ENCODE results near the gene OTUD6A.

OTUD6A gene, protein sequence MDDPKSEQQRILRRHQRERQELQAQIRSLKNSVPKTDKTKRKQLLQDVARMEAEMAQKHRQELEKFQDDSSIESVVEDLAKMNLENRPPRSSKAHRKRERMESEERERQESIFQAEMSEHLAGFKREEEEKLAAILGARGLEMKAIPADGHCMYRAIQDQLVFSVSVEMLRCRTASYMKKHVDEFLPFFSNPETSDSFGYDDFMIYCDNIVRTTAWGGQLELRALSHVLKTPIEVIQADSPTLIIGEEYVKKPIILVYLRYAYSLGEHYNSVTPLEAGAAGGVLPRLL

DNA sequence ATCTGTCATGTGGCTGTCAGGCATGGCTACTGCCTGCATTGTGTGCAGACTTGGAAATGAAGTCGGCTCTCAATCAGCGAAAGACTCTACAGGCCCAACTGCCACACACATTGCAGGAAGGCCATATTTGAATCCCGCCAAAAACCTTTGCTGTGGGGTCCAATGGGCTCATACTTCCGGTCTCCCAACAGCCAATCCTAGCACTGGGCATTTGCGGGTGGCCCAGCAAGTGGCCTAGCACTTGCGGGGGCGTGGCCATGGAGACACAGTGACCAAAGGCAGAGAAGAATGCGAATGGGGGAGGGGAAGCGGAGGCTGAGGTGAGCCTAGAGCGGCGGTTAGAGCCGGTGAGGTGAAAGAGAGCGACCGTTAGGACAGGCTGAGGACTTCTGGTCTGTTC is at the start of gene OTUD6A:
Gene OTUD6A (plus strand): TSS at position 382 of the 400 bp plus-strand sequence. CDS start 68 bp downstream, outside the sequence.
- H3K4me3 ChIP-seq (ENCODE audit: low read depth, low read length): no peak within 1 kb of the TSS

DNA sequence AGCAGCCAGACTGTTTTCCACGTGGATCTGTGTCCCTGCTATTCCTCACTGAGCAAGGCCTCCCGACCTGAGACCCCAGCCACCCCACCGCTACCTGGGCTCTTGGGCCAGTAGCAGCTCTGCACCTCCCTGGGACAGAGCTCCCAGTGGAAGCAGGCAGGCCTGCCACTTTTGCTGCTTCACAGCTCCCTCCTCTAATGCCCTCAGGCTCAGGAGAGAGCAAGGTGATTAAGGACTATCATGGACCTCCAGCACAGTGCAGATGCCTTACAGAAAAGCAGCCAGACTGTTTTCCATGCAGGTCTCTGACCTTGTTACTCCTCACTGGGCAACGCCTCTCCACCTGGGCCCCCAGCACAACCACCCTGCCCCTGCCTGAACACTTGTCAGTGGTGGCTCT is 49.5 kb upstream of the OTUD6A start:
- no peak overlapping the region for H3K4me3 ChIP-seq (ENCODE audit: low read depth, low read length)

DNA sequence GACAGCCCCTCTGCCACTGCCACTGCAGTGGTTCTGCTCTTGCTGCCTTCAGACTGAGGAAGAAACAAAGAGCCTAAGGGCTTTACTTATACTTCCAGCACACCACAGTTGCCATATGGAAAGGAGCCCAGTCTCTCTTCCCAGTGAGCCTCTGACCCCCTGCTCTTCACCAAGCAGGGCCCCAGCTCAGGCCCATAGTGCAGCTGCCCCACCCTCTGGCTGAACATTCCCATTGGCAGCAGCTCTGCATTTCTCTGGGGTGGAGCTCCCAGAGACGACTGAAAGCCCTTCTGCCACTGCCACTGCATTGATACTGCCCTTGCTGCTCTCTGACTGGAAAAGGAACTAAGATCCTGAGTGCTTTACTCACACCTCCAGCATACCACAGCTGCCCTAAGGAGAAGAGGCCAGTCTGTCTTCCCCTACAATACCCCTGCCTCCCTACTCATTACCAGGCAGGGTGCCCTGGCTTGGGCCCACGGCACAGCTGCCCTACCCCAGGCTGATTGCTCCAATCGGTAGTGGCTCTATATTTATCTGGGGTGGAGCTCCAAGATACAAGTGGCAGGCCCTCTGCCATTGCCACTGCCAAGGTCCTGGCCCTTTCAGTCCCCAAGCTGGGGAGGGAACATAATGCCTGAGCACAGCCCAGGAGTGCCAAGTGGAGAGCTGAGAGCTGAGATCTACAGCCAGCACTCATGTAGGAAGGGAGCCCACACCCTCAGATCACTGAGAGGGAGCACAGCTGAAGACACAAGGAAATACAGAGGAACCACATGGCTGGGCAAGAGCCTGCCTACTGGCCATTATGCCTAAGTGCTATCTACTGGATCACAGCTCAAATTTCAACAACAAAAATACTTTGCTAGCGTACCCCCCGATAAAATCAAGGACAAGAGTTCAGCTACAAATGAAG is 48.5 kb upstream of the OTUD6A start:
- no peak overlapping the region for H3K4me3 ChIP-seq (ENCODE audit: low read depth, low read length)

DNA sequence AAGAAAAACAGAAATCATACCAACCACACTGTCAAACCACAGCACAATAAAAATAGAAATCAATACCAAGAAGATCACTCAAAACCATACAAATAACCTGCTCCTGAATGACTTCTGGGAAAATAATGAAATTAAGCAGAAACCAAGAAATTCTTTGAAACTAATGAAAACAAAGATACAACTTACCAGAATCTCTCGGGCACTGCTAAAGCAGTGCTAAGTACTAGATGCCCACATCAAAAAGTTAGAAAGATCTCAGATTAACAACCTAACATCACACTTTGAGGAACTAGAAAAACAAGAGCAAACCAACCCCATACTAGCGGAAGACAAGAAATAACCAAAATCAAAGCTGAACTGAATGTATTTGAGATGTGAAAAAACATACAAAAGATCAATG is 45.7 kb upstream of the OTUD6A start:
- no peak overlapping the region for H3K4me3 ChIP-seq (ENCODE audit: low read depth, low read length)

DNA sequence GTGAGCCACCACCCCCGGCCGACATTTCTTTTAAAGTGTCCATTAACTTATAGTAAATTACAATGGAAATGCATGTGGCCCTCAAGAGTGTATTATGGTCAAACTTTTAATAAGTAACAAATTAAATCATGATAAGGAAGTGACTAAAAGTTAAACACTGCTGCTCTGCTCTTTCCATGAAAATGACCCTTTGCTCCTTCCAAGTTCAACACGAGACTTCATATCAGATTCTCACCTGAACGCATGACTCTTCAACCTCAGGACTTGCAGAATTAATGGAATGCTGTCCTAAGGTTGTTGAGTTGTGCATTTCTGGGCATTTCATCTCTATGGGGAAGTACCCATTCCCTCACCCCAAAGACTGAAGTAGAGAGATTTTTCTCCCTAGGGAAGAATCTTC is 39.6 kb upstream of the OTUD6A start:
- no peak overlapping the region for H3K4me3 ChIP-seq (ENCODE audit: low read depth, low read length)

DNA sequence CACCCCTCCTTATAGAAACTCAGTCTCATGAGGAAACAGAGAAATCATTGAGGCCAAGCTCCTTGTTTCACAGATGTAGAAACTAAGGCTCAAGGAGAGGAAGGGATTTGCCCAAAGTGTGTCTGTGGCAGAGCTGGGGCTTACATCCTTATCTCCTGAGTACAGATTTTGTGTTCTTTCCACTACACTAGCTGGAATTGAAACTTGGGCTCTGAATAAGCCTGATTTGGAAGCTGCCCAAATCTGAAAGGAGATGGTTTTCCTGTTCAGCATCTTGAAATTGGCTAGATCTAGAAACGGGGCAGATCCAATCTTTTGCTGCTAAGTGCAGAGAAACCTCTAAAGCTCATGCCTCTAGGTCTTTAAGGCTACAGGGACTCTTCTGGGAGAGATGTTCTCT is 36.8 kb upstream of the OTUD6A start:
- H3K4me3 ChIP-seq (ENCODE audit: low read depth, low read length): no peak overlapping the region

DNA sequence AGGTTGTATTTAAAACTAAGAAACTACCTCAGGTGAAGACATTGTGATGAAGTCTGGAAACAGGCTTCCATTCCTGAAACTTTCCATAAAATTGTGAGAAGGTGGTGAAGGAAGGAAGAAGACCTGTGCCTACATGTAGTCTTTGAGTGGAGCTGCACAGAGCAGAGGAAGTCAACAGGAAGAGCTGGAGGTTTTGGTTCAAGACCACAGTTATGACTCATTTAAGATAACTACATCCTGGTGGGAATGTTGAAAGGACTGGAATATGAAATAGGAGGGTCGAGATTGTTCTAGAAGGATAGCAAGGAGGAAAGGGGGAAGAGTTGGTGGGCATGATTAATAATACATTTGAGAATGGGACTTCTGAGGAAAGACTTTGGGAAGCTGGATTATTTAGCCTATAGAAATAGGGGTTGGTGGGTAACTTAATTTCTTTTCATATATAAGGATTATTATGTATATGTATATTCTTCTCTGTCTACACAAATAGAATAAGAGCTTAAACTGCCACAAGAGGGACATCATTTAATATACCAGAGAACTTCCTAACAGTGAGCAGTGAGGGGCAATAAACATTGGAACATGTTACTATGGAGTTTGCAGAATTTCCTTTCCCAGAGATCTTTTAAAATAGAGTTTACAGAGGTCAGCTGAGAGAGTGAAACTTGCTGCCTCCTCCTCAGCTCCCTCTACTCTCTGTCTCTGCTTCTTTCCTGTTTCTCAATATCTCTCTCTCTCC is 36.0 kb upstream of the OTUD6A start:
- no peak overlapping the region for H3K4me3 ChIP-seq (ENCODE audit: low read depth, low read length)

DNA sequence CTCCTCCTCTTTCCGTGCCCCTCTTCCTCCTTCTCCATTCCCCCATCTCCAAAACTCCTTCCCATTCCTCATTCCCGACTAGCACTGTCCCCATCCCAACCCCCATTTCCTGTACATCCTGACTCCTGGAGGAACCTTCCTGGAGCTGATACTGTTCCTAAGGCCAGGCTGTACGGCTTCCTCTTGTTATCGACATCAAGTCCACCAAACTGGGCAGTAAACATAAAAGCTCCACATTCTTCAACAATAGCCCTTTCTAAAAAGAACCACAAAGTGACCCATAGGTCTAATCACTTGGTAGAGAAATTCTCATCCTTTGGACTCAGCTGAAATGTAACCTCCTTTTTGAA is 35.4 kb upstream of the OTUD6A start:
- H3K4me3 ChIP-seq (ENCODE audit: low read depth, low read length): no peak overlapping the region

DNA sequence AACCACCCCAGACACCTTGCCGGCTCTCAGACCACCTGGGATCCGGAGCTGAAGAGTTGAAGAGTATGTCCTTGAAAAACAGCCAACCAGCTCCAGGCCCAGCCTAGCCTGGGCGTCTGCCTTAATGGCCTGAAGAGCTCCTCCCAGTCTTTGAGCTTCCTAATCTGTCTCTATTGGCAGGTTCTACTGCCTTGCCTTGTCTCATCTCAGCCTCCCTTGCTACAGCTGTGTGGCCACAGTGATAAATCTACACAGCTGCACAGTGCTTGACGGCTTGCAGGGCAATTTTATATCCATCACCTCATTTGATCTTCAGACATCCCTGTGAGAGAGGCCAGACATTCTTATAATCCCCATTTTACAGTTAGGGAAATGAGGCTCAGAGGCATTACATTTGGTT is 32.4 kb upstream of the OTUD6A start:
- no peak overlapping the region for H3K4me3 ChIP-seq (ENCODE audit: low read depth, low read length)

DNA sequence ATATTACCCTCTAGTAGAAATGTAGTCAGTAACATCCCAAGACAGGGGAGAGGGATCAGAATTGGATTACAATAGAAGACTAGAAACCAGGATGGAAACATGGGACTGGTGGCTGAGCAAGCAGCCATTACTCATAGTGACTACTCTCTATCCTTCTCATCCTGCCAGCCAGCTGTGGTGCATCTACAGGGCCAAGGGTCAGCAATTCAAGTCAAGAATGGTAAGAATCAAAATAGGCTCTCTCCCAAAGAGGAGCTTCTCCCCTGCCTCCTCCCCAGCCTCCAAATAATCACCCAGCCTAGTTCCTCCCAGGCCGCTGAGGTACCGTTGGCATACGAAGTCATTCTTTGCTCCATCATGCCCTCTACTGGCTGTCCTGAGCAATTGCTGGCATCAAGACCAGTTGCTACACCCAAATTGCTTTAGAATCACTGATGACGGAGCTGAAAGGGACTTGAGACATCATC is 31.9 kb upstream of the OTUD6A start:
- H3K4me3 ChIP-seq (ENCODE audit: low read depth, low read length): no peak overlapping the region

DNA sequence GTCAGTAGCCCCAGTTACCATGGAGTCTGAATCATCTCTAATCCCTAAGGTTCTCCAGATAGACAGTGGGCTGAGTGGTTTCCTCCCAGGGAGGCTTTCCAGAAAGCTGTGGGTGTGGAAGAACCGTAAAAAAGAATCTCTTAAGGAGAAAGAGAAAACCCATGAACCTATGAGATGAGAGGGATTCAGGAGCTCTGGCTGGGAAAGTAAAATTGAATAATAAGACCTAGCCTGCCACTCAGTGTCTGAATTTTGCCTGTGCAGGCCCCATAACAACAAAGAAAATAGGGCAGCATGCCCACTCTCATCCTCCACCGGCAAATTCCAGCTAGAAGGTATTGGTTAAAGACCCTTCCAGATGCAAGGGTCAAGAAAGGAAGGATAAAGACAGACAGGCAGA is 29.5 kb upstream of the OTUD6A start:
- no peak overlapping the region for H3K4me3 ChIP-seq (ENCODE audit: low read depth, low read length)

DNA sequence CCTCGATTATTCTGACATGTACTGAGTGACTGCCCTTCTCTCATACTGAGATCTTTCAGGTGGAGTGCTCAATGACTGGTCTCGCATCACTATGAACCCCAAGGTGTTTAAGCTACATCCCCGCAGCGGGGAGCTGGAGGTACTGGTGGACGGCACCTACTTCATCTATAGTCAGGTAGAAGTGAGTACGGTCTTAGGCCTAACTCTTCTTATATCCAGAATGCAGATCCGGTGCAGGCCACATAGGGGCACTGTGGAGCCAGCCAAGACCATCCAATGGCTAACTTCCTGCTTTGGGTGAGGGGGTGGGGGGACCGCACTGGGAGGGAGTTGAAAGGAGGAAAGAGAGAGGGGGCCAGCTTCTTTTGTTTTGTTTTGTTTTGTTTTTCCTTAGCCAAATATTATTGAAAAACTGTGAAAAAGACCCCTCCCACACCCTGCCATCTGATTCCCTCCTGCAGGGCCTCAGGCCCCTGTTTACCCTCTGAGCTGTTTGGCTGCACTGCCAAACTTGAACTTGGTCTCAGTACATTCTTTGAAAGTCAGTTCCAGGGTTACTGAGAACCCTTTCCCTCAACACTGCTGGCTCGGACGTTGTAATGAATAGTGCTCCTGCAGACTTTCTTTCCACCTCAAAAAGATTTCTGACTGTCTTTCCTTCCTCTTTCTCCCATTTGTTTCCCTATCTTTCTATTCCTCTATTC is 28.8 kb upstream of the OTUD6A start:
- no peak overlapping the region for H3K4me3 ChIP-seq (ENCODE audit: low read depth, low read length)

DNA sequence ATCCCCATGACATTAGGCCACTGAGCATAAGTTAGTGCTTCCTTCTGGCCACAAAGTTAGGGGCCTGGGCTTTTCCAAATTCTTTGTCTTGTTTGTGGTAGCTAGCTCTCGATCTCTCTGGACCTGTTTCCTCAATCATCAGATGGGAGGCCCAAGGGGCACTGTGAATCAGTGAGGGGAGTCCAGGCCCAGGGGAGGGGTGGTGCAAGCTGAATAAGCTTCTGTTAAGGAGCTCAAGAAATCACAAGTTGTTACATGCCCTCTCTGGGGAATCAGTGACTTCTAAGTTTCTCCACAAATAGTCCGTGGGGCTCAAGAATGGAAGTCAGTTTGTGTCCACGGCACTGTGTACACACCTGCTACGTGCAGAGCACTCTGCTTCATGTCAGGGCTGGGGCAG is 27.6 kb upstream of the OTUD6A start:
- no peak overlapping the region for H3K4me3 ChIP-seq (ENCODE audit: low read depth, low read length)

DNA sequence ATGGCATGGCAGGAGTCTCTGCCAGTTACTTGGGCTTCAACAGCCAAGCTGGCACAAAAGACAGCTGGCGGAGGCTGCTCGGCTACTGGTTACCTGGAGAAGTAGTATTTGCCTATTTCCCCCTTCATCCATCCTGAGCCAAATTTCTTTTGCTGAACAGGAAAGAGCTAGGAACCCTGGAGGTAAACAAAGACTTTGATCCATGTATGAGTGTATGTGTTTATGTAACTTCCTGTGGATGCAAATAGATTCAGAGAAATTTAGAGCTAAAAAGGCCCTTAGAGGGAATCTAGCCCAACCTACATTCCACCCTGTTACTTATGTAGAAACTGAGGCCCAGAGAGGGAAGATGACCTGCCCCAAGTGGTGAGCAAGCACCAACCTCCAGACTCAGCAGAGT is 23.7 kb upstream of the OTUD6A start:
- no peak overlapping the region for H3K4me3 ChIP-seq (ENCODE audit: low read depth, low read length)

DNA sequence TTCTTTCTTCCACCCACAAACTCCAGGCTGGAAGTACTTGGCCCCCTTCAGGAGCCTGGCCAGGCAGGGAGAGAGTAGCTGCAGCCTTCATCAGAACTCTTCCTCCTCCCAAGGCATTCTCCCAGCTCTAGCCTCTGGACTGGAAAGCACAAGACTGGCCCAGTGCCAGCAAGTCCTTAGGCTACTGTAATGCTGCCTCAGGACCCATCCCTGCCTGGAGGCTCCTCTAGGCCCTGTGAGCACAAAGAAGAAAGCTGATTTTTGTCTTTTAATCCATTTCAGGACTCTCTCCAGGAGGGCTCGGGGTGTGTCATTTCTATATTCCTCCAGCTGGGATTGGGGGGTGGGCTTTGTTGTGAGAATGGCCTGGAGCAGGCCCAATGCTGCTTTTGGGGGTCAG is 23.3 kb upstream of the OTUD6A start:
- H3K4me3 ChIP-seq (ENCODE audit: low read depth, low read length): no peak overlapping the region

DNA sequence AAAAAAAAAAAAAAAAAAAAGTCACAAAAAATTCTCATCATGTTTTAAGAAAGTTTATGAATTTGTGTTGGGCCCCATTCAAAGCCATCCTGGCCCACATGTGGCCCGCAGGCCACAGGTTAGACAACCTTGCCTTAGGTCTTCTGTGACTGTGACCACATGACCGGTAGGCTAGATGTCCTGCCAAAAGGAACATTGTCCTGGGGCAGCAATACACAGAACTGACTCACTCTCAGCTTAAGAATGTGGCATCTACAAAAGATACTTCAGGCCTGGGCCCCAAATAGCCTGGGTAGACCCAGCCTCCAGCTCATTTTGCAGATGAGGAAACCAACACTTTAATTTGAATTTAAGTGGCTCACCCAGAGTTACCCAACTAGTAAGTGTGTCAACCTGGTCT is 22.5 kb upstream of the OTUD6A start:
- no peak overlapping the region for H3K4me3 ChIP-seq (ENCODE audit: low read depth, low read length)

DNA sequence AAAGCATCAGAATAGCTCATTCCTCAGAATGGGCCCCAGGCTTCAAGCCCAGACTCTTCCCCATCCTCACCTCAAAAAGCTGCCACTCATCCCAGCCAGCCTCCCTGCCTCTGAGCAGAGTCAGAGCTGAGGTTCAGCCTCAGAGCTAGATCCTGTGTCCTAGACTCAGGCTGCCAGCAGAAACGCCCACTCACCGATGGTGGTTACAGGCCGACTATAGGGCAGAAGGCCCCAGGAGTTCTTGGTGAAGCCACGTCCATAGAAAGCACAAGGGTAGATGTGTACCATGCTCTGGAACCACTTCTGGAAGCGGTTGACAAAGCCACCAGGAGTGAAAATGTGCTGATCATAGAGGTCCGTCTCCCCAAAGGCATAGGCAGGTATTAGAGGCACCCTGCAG is 20.3 kb upstream of the OTUD6A start:
- no peak overlapping the region for H3K4me3 ChIP-seq (ENCODE audit: low read depth, low read length)

DNA sequence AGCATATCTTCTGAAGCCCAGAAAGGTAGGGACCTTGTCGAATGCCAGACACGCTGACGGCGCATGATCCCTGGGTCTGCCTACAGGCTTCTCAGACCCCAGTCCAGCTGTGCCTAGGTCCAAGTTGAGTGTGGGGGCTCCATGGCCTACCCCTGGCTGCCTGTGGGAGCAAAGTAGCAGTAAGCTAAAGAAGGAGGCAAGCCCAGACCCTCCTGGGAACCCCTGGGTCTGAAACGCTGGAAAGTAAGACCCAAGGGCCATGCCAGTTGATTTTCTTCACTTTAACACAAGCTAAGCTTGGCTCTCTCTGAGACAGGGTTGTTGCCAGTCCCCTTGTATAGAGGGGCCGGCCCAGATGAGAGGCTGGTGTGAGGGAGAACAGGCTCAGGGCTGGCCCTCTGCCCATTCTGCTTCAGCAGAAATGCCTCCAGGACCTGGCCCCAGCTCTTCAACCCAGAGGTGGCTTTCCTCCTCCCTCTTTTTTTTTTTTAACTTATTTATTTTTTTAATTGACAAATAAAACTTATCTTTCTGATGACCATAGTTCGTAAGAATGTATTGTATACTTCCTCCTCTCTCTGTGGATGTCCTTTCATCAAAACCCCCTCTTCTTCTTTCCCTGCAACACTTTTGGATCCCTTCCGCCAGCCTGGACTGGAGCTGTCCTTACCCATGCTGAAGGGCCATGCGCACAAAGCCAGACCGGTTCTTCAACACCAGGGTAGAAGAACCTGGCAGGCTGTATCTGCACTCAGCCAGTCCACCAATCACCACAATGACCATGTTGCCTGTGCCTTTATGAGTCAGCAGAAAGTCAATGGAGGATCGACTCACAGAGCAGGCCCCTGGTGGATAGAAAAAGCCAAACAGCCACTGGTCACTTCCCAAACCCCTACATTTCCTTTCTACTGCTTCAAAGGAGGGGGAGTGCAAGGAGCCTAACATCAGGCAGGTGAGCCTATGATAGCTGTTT is 19.6 kb upstream of the OTUD6A start:
- no peak overlapping the region for H3K4me3 ChIP-seq (ENCODE audit: low read depth, low read length)

DNA sequence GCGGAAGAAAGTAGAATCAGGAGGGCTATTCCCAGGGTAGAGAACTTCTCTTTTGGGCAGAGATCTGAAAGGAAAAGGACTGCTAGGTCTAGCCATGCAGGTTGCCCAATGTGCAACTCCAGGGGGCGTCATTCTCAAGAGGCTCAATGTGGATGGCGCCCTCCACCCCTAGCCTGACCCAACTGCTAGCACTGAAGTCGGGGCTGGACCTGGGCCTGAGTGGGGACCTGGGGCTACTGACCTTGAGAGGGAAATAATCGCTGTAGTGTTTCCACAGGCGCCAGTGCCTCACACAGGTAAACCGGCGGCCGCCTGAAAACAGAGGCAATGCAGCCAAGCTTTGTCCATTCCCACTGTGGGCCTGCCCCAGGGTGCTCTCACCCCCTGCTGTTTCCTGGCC is 18.6 kb upstream of the OTUD6A start:
- no peak overlapping the region for H3K4me3 ChIP-seq (ENCODE audit: low read depth, low read length)
